ENCODE data around the gene AUTS2. TPM values are rescaled to one million over a fixed set of nuclear protein-coding genes. Genes with fewer than 3 reads are reported as not detected.

Gene AUTS2
- total and polyA plus RNA-seq, 11 donors: 3.4 to 14.0 (median 7.3) TPM

GRCh38 chr7:70492625-70493024, 894.4 kb downstream of the AUTS2 start:
- intact Hi-C loops (cut with DNase I): no loop called here
- H3K36me3 ChIP-seq: no peaks in the 10 kb centered on the region
- no peak overlapping the region for H3K4me3 ChIP-seq
- ATAC-seq (no peak), DNase-seq (no peak)
- WGBS, 4 donors: 82 to 90% (median 84%) methylated on average over 7 of the region's 7 CpGs
- peaks cover 0 to 2% (median 0%) of the 10 kb centered on the region in 12 donors for H3K9me3 ChIP-seq
- peaks cover 0 to 12% (median 0%) of the 10 kb centered on the region in 12 donors for H3K4me1 ChIP-seq
- TF ChIP-seq POLR2A (IDR thresholded peaks at IDR 0.05): no peak
- TF ChIP-seq CTCF (IDR thresholded peaks at IDR 0.05): no peak
- H3K27ac ChIP-seq: no peak overlapping the region
- no peaks in the 10 kb centered on the region for H3K27me3 ChIP-seq

- DNase-seq: no peak
- intact Hi-C loops (cut with DNase I): no loop called here
- H3K36me3 ChIP-seq: no peaks in the 10 kb centered on the region
- peaks cover 0 to 9% (median 0%) of the 10 kb centered on the region in 12 donors for H3K4me1 ChIP-seq
- no peak for TF ChIP-seq CTCF (IDR thresholded peaks at IDR 0.05)
- no peak for TF ChIP-seq POLR2A (IDR thresholded peaks at IDR 0.05)
- H3K27ac ChIP-seq: no peak overlapping the region
- ATAC-seq: no peak
- H3K9me3 ChIP-seq: peaks cover 0 to 2% (median 0%) of the 10 kb centered on the region in 12 donors
- WGBS, 4 donors: 90 to 98% (median 96%) methylated on average over 6 of the region's 6 CpGs
- H3K4me3 ChIP-seq: no peak overlapping the region
- no peaks in the 10 kb centered on the region for H3K27me3 ChIP-seq
Observed at GRCh38 chr7:70494225-70495032, 896.2 kb downstream of the AUTS2 start.

GRCh38 chr7:70495033-70495376, 896.7 kb downstream of the AUTS2 start:
- no peaks in the 10 kb centered on the region for H3K36me3 ChIP-seq
- intact Hi-C loops (cut with DNase I): no loop called here
- WGBS, 4 donors: 92 to 96% (median 95%) methylated on average over 3 of the region's 3 CpGs
- H3K4me3 ChIP-seq: no peak overlapping the region
- H3K27me3 ChIP-seq: no peaks in the 10 kb centered on the region
- no peak overlapping the region for H3K27ac ChIP-seq
- ATAC-seq (no peak), DNase-seq (no peak)
- H3K9me3 ChIP-seq: peaks cover 0 to 2% (median 0%) of the 10 kb centered on the region in 12 donors
- peaks cover 0 to 4% (median 0%) of the 10 kb centered on the region in 12 donors for H3K4me1 ChIP-seq
- TF ChIP-seq POLR2A (IDR thresholded peaks at IDR 0.05): no peak
- TF ChIP-seq CTCF (IDR thresholded peaks at IDR 0.05): no peak

- Histone ChIP-seq H3K9me3 (peaks cover 0 to 2% (median 0%) of the 10 kb centered on the region in 12 donors), H3K4me3 (no peak overlapping the region), H3K27ac (no peak overlapping the region), H3K36me3 (no peaks in the 10 kb centered on the region), H3K4me1 (no peaks in the 10 kb centered on the region), H3K27me3 (no peaks in the 10 kb centered on the region)
- TF ChIP-seq CTCF (IDR thresholded peaks at IDR 0.05) (no peak), POLR2A (IDR thresholded peaks at IDR 0.05) (no peak)
- 96 to 98% (median 97%) methylated on average over 2 of the region's 2 CpGs for WGBS, 4 donors
- intact Hi-C loops (cut with DNase I): no loop called here
- ATAC-seq (no peak), DNase-seq (no peak)
Observed at GRCh38 chr7:70497793-70498192, 899.5 kb downstream of the AUTS2 start.
